MM.1S (cell line): ENCODE measurements around the gene PGBD5.

ENCODE experiments used
- CTCF ChIP-seq: fragments of 300-600 bp; sonication (generic); IDR thresholded peaks from 2 replicates; pipeline ENCODE4 v1.5.1; 2016; ENCODE audit warnings: antibody characterized with exemption, low read length, mixed read lengths
- EZH2 ChIP-seq: fragments of 300-600 bp; sonication (generic); optimal IDR thresholded peaks from 2 replicates; pipeline ENCODE3; 2017; ENCODE audit warnings: low read depth, mild to moderate bottlenecking, antibody characterized with exemption, low read length, mixed read lengths
- EZH2phosphoT487 ChIP-seq: fragments of 300-600 bp; sonication (generic); IDR thresholded peaks from 2 replicates; pipeline ENCODE4 v1.6.1; 2018; ENCODE audit warnings: antibody characterized with exemption, low read length

- TF ChIP-seq CTCF (no peak), EZH2 (no peak), EZH2phosphoT487 (no peak)
These were observed 24.3 kb downstream of the PGBD5 start for GRCh38 chr1:230401763-230402294.
